GM12878 (cell line): ENCODE results near the gene CTNNA2. TPM values are rescaled to one million over a fixed set of nuclear protein-coding genes. Genes with fewer than 3 reads are reported as not detected.

Source experiments
- ATAC-seq: fragments of 200-7000 bp; cut with Tn5 transposase; 3 replicates; pipeline ENCODE4 v1.9.1; 2020; ENCODE audit warnings: mild to moderate bottlenecking, moderate library complexity
- BruUV-seq: library from RNA; stranded (reverse); fragments of 400-500 nt; replicated peaks from 2 replicates; lab custom pipeline; 2021; lab: Mats Ljungman, UMichigan
- CTCF ChIA-PET: fragments of 300-600 bp; sonication (Branson Sonifier 250); formaldehyde crosslinking; extraction: SDS; loops from one replicate; lab custom pipeline; 2021; ENCODE audit warnings: inconsistent platforms; lab: Yijun Ruan, JAX
- POLR2A ChIA-PET: fragments of 350-600 bp; formaldehyde crosslinking; extraction: SDS; loops from one replicate; lab custom pipeline; 2021; ENCODE audit warnings: inconsistent platforms; lab: Charles Lee
- RAD21 ChIA-PET: fragments of 300-600 bp; sonication (Branson Sonifier 250); formaldehyde crosslinking; loops from one replicate; lab custom pipeline; 2023; ENCODE audit warnings: antibody characterized with exemption; ENCODE audit not compliant: unreplicated experiment; lab: Charles Lee
- SMC1A ChIA-PET: fragments of 300-600 bp; sonication (Branson Sonifier 250); formaldehyde crosslinking; loops from one replicate; lab custom pipeline; 2023; ENCODE audit not compliant: unreplicated experiment, uncharacterized antibody; lab: Charles Lee
- DNase-seq: peaks from one replicate; pipeline ENCODE4 v3.0.0-alpha.2; 2011; ENCODE audit warnings: low read depth, low spot score
- FAIRE-seq: peaks from 3 replicates; lab custom pipeline; 2011; peaks lifted over from hg19 to GRCh38; lab: Jason Lieb, UNC
- H2AFZ ChIP-seq: 2 replicates; pipeline ENCODE4 v1.6.0; 2011; ENCODE audit warnings: low read depth, low read length, control low read depth; ENCODE audit not compliant: control insufficient read depth
- H3K27ac ChIP-seq: 2 replicates; pipeline ENCODE4 v1.5.1; 2011; ENCODE audit warnings: control low read depth; ENCODE audit not compliant: control insufficient read depth, insufficient read depth
- H3K27me3 ChIP-seq, 2 experiments: replicated peaks in 1 of 2; 2 replicates each; pipeline versions ENCODE4 v1.6.0 to v1.6.1; 2011; ENCODE audit warnings: low read length in 1 of 2; ENCODE audit not compliant: control insufficient read depth in 2 of 2, insufficient read depth in 2 of 2
- H3K36me3 ChIP-seq, 2 experiments: 2 replicates each; pipeline ENCODE4 v1.5.1; 2011; ENCODE audit warnings: low read length in 1 of 2; ENCODE audit not compliant: control insufficient read depth in 2 of 2, insufficient read depth in 2 of 2
- H3K4me1 ChIP-seq: 2 replicates; pipeline ENCODE4 v1.6.1; 2011; ENCODE audit warnings: mild to moderate bottlenecking, low read length, moderate library complexity, mixed read lengths; ENCODE audit not compliant: control insufficient read depth, insufficient read depth
- H3K4me2 ChIP-seq: 2 replicates; pipeline ENCODE4 v1.6.0; 2011; ENCODE audit warnings: control low read depth; ENCODE audit not compliant: control insufficient read depth, insufficient read depth
- H3K4me3 ChIP-seq: fragments of 200-600 bp; sonication (generic); 2 replicates; pipeline ENCODE4 v1.5.1; 2016
- H3K79me2 ChIP-seq: 2 replicates; pipeline ENCODE4 v1.6.0; 2011; ENCODE audit warnings: low read length; ENCODE audit not compliant: control insufficient read depth, insufficient read depth
- H3K9ac ChIP-seq: 2 replicates; pipeline ENCODE4 v1.8.0; 2011; ENCODE audit warnings: low read length, control low read depth, mixed read lengths; ENCODE audit not compliant: control insufficient read depth, insufficient read depth
- H3K9me3 ChIP-seq: replicated peaks from 3 replicates; pipeline ENCODE4 v1.5.1; 2011; ENCODE audit warnings: mild to moderate bottlenecking, low read length; ENCODE audit not compliant: control insufficient read depth, insufficient read depth
- H4K20me1 ChIP-seq: 2 replicates; pipeline ENCODE4 v1.6.0; 2011; ENCODE audit not compliant: control insufficient read depth, insufficient read depth
- ATF7 ChIP-seq: fragments of 450-650 bp; IDR thresholded peaks from 2 replicates; pipeline ENCODE4 v1.6.1; 2016; ENCODE audit warnings: low read depth, mild to moderate bottlenecking
- BHLHE40 ChIP-seq, 2 experiments: fragments of 450-650 bp in 1 of 2; IDR thresholded peaks; 2 replicates each; pipeline ENCODE4 v1.6.1; 2011 to 2017; ENCODE audit warnings: low read depth in 2 of 2, borderline replicate concordance in 1 of 2, improper control_type of control experiment in 1 of 2, low read length in 1 of 2, mild to moderate bottlenecking in 1 of 2
- ESRRA ChIP-seq: IDR thresholded peaks from 2 replicates; pipeline ENCODE4 v1.6.1; 2012; ENCODE audit warnings: mild to moderate bottlenecking, low read length, improper control_type of control experiment
- MEF2B ChIP-seq: fragments of 450-650 bp; IDR thresholded peaks from 2 replicates; pipeline ENCODE4 v1.6.1; 2018; ENCODE audit warnings: mild to moderate bottlenecking, moderate library complexity; ENCODE audit not compliant: partially characterized antibody, poor library complexity, severe bottlenecking
- YY1 ChIP-seq: IDR thresholded peaks from 2 replicates; pipeline ENCODE4 v1.6.1; 2011; ENCODE audit warnings: low read depth, mild to moderate bottlenecking, low read length
- in situ Hi-C: fragments of 300-500 bp; cut with MboI; formaldehyde crosslinking; loops from 9 replicates; pipeline ENCODE4 v1.14.3; 2018; ENCODE audit warnings: mixed read lengths
- intact Hi-C: fragments of 100-400 bp; cut with micrococcal nuclease; formaldehyde crosslinking; loops from one replicate; pipeline ENCODE4 v1.14.2; 2022; ENCODE audit not compliant: unreplicated experiment
- polyA plus RNA-seq, 11 experiments: library from polyadenylated mRNA; depleted of rRNA in 4 of 11; unstranded in 6 of 11; stranded (reverse) in 5 of 11; fragments of >200 nt; fragmentation: Nextera tagmentation in 4 of 11; fragmentation: Illumina TruSeq in 1 of 11; extraction: Ambion mirVana in 4 of 11; extraction: Trizol in 1 of 11; gene quantifications; 1 replicate in 1 of 11; 2 replicates in 10 of 11; pipeline versions ENCODE4 v1.2.1 to v1.2.3, GENCODE V29; 2011 to 2016; ENCODE audit warnings: inconsistent platforms in 2 of 11, missing spikeins in 2 of 11, low read depth in 1 of 11
- total RNA-seq, 4 experiments: library from RNA; depleted of rRNA in 3 of 4; stranded (reverse); fragments of >200 nt in 3 of 4; fragmentation: Illumina TruSeq in 1 of 4; extraction: Trizol in 1 of 4; gene quantifications; 2 replicates each; pipeline versions ENCODE4 v1.2.1 to v1.2.3, GENCODE V29; 2013 to 2021
- TF ChIP-seq, protein P1 (sequence below), 3 experiments: IDR thresholded peaks in 2 of 3; conservative IDR thresholded peaks in 1 of 3; 2 replicates each; pipeline ENCODE4 v1.5.1; 2011; ENCODE audit warnings: low read depth in 3 of 3, low read length in 3 of 3, mild to moderate bottlenecking in 3 of 3, control low read depth in 2 of 3, moderate library complexity in 2 of 3, inconsistent platforms in 1 of 3, mixed read lengths in 1 of 3; ENCODE audit not compliant: control insufficient read depth in 2 of 3, insufficient read depth in 1 of 3; ENCODE audit errors: extremely low read depth in 1 of 3
- TF ChIP-seq, protein P2 (sequence below): fragments of 150-350 bp; IDR thresholded peaks from 2 replicates; pipeline ENCODE4 v1.6.1; 2016; ENCODE audit warnings: low read depth, low read length

Gene CTNNA2
- total and polyA plus RNA-seq, 10 of the 15 experiments (the other 5 are each of a cell fraction or from before 2014, with no cell fraction given), result 2.4 to 36.2 (median 6.6) TPM

DNA sequence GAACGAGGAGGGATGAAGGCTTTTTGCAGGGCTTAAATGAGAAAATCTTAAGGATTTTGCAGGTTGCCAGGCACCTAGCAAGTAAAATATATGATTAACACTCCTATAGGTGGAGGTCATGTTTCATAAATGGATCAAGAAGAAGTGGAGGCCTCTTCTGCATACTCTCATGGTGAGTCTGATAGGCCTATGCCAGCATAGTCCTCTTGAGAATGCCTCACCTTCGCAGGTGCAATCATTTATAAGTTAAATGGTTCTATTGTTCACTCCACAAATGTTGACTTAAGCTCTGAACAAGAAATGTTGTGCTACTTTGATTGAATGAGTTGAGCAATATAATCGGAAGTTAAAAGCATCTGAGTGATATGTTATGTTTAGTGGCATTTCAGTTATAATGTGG lies 779.6 kb downstream of the CTNNA2 start (continued):
- TF ChIP-seq BHLHE40 (IDR thresholded peaks at IDR 0.05; ENCODE audit: borderline replicate concordance in 1 of 2, low read depth in 2 of 2, low read length in 1 of 2) (no peak), MEF2B (no peak)
- TF ChIP-seq, protein P1, sequence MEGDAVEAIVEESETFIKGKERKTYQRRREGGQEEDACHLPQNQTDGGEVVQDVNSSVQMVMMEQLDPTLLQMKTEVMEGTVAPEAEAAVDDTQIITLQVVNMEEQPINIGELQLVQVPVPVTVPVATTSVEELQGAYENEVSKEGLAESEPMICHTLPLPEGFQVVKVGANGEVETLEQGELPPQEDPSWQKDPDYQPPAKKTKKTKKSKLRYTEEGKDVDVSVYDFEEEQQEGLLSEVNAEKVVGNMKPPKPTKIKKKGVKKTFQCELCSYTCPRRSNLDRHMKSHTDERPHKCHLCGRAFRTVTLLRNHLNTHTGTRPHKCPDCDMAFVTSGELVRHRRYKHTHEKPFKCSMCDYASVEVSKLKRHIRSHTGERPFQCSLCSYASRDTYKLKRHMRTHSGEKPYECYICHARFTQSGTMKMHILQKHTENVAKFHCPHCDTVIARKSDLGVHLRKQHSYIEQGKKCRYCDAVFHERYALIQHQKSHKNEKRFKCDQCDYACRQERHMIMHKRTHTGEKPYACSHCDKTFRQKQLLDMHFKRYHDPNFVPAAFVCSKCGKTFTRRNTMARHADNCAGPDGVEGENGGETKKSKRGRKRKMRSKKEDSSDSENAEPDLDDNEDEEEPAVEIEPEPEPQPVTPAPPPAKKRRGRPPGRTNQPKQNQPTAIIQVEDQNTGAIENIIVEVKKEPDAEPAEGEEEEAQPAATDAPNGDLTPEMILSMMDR (IDR thresholded peaks at IDR 0.05 in 2 of 3, conservative IDR thresholded peaks at IDR 0.05 in 1 of 3; ENCODE audit: control insufficient read depth in 2 of 3, extremely low read depth in 1 of 3, insufficient read depth in 1 of 3, low read depth in 3 of 3, low read length in 3 of 3), result no peak

GRCh38 chr2:80293039-80293438 lies 780.2 kb downstream of the CTNNA2 start:
- ChIA-PET CTCF (no interaction called here), POLR2A (no interaction called here), RAD21 (no interaction called here), SMC1A (interaction anchor here (2.0 kb wide), 1 partner anchor 206 kb away, joined by 6 read pairs; no protein-coding TSS in a partner anchor)
- H3K9ac ChIP-seq, result no peak overlapping the region
- intact Hi-C loops, result no loop called here
- H3K9me3 ChIP-seq, result no peaks in the 10 kb centered on the region
- H2AFZ ChIP-seq, result no peak overlapping the region
- no peak for TF ChIP-seq ESRRA
- TF ChIP-seq YY1, result no peak
- no peak for TF ChIP-seq ATF7
- TF ChIP-seq, protein P2, sequence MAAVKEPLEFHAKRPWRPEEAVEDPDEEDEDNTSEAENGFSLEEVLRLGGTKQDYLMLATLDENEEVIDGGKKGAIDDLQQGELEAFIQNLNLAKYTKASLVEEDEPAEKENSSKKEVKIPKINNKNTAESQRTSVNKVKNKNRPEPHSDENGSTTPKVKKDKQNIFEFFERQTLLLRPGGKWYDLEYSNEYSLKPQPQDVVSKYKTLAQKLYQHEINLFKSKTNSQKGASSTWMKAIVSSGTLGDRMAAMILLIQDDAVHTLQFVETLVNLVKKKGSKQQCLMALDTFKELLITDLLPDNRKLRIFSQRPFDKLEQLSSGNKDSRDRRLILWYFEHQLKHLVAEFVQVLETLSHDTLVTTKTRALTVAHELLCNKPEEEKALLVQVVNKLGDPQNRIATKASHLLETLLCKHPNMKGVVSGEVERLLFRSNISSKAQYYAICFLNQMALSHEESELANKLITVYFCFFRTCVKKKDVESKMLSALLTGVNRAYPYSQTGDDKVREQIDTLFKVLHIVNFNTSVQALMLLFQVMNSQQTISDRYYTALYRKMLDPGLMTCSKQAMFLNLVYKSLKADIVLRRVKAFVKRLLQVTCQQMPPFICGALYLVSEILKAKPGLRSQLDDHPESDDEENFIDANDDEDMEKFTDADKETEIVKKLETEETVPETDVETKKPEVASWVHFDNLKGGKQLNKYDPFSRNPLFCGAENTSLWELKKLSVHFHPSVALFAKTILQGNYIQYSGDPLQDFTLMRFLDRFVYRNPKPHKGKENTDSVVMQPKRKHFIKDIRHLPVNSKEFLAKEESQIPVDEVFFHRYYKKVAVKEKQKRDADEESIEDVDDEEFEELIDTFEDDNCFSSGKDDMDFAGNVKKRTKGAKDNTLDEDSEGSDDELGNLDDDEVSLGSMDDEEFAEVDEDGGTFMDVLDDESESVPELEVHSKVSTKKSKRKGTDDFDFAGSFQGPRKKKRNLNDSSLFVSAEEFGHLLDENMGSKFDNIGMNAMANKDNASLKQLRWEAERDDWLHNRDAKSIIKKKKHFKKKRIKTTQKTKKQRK, result no peak
- H3K27ac ChIP-seq, result no peak overlapping the region
- H4K20me1 ChIP-seq, result no peaks in the 10 kb centered on the region
- no peak overlapping the region for H3K4me2 ChIP-seq
- BruUV-seq, result no TSS peak
- no peak for DNase-seq
- no peaks in the 10 kb centered on the region for H3K4me1 ChIP-seq
- H3K79me2 ChIP-seq, result no peaks in the 10 kb centered on the region
- no peaks in the 10 kb centered on the region for H3K27me3 ChIP-seq
- in situ Hi-C loops, result no loop called here
- H3K36me3 ChIP-seq, result no peaks in the 10 kb centered on the region
- no peak overlapping the region for H3K4me3 ChIP-seq
- FAIRE-seq, result no peak
- ATAC-seq, result no peak
